Ishikawa (cell line): ENCODE data around the gene KRTAP9-9.

Experiments
- CEBPB ChIP-seq: IDR thresholded peaks from 2 replicates; pipeline ENCODE4 v1.6.1; 2012
- CREB1 ChIP-seq: IDR thresholded peaks from 2 replicates; pipeline ENCODE4 v1.6.1; 2012; ENCODE audit warnings: low read depth
- EGR1 ChIP-seq: IDR thresholded peaks from 2 replicates; pipeline ENCODE4 v1.6.1; 2012
- EP300 ChIP-seq: IDR thresholded peaks from 2 replicates; pipeline ENCODE4 v1.6.1; 2012; ENCODE audit warnings: borderline replicate concordance
- FOXM1 ChIP-seq: IDR thresholded peaks from 2 replicates; pipeline ENCODE4 v1.6.1; 2012; ENCODE audit warnings: low read depth, borderline replicate concordance
- NFIC ChIP-seq: IDR thresholded peaks from 2 replicates; pipeline ENCODE4 v1.6.1; 2012
- RAD21 ChIP-seq: IDR thresholded peaks from 2 replicates; pipeline ENCODE4 v1.6.1; 2012; ENCODE audit warnings: low read depth
- REST ChIP-seq: IDR thresholded peaks from 2 replicates; pipeline ENCODE4 v1.6.1; 2012; ENCODE audit warnings: low read depth, mild to moderate bottlenecking
- TAF1 ChIP-seq: IDR thresholded peaks from 2 replicates; pipeline ENCODE4 v1.6.1; 2012; ENCODE audit warnings: low read depth, mild to moderate bottlenecking
- TCF12 ChIP-seq: IDR thresholded peaks from 2 replicates; pipeline ENCODE4 v1.6.1; 2012; ENCODE audit warnings: low read depth
- TEAD4 ChIP-seq: IDR thresholded peaks from 2 replicates; pipeline ENCODE4 v1.6.1; 2012
- YY1 ChIP-seq: IDR thresholded peaks from 2 replicates; pipeline ENCODE4 v1.6.1; 2012; ENCODE audit warnings: low read depth
- ZBTB7A ChIP-seq: IDR thresholded peaks from 2 replicates; pipeline ENCODE4 v1.6.1; 2012; ENCODE audit warnings: low read depth
- TF ChIP-seq, protein P1 (sequence below): IDR thresholded peaks from 2 replicates; pipeline ENCODE4 v1.6.1; 2012
- TF ChIP-seq, protein P2 (sequence below): IDR thresholded peaks from 2 replicates; pipeline ENCODE4 v1.6.1; 2012

Gene KRTAP9-9

DNA sequence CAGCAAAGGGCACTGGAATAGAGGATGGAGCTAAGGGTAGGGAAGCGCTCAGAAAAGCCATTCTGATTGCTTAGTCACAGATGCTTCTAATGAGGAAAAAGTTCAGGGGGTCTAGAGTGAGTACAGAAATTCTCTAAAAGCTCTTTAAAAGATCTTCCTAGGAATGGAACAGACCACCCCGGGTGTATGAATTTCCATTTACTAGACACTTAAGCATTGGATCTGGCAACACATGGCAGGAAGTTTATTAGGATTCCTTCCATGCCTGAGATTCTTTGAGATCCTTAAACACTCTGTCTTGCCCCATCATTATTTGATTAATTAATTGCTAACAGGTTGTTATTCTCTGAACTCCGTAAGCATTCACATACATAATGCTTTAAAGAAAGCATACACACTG, 28.9 kb downstream of the KRTAP9-9 start:
- TF ChIP-seq CEBPB = no peak
- TF ChIP-seq ZBTB7A = no peak
- TF ChIP-seq YY1 = no peak
- TF ChIP-seq, protein P1, sequence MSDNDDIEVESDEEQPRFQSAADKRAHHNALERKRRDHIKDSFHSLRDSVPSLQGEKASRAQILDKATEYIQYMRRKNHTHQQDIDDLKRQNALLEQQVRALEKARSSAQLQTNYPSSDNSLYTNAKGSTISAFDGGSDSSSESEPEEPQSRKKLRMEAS = no peak
- TF ChIP-seq EGR1 = no peak
- TF ChIP-seq RAD21 = no peak
- TF ChIP-seq, protein P2, sequence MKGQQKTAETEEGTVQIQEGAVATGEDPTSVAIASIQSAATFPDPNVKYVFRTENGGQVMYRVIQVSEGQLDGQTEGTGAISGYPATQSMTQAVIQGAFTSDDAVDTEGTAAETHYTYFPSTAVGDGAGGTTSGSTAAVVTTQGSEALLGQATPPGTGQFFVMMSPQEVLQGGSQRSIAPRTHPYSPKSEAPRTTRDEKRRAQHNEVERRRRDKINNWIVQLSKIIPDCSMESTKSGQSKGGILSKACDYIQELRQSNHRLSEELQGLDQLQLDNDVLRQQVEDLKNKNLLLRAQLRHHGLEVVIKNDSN = no peak
- no peak for TF ChIP-seq REST
- no peak for TF ChIP-seq EP300
- no peak for TF ChIP-seq TAF1
- TF ChIP-seq TEAD4 = no peak
- TF ChIP-seq CREB1 = no peak
- no peak for TF ChIP-seq TCF12

GRCh38 chr17:41284546-41284945, 29.4 kb downstream of the KRTAP9-9 start:
- TF ChIP-seq, protein P1 = no peak
- no peak for TF ChIP-seq EGR1
- TF ChIP-seq CEBPB = no peak
- TF ChIP-seq TEAD4 = no peak
- TF ChIP-seq YY1 = no peak
- no peak for TF ChIP-seq REST
- no peak for TF ChIP-seq TAF1
- TF ChIP-seq CREB1 = no peak
- no peak for TF ChIP-seq RAD21
- TF ChIP-seq ZBTB7A = no peak

DNA sequence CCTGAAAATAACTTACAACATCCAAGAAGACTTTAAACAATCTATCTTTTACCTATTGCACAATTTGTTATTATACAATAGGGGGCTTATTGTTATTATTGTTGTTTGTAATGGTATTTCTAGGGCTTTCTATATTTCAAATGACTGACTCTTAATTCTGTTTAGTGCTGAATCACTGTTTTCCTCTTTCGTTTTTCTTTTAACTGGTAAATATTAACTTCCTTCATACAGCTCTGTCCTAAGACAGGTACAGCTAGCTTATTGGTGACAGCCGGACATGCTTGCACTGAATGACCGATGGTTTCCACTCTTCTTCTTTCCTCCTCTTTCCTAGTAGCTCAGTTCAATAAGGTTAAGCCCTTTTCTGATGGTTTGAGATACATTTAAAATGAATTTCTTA, 31.9 kb downstream of the KRTAP9-9 start:
- no peak for TF ChIP-seq REST
- TF ChIP-seq, protein P1 = no peak
- TF ChIP-seq EGR1 = no peak
- TF ChIP-seq TCF12 = no peak
- TF ChIP-seq TEAD4 = no peak
- no peak for TF ChIP-seq ZBTB7A
- TF ChIP-seq CREB1 = no peak
- no peak for TF ChIP-seq TAF1
- TF ChIP-seq NFIC = no peak
- no peak for TF ChIP-seq YY1
- no peak for TF ChIP-seq FOXM1
- TF ChIP-seq RAD21 = no peak
- TF ChIP-seq, protein P2 = no peak
- TF ChIP-seq EP300 = no peak

- TF ChIP-seq CEBPB (no peak), RAD21 (no peak), TCF12 (no peak), TAF1 (no peak), FOXM1 (no peak), TEAD4 (no peak), EP300 (no peak), EGR1 (no peak), CREB1 (no peak), YY1 (no peak), REST (no peak), NFIC (no peak), ZBTB7A (no peak)
- TF ChIP-seq, protein P1 = no peak
- TF ChIP-seq, protein P2 = no peak
Measured at GRCh38 chr17:41294016-41294415, 38.8 kb downstream of the KRTAP9-9 start.
